GM20000 (cell line): ENCODE data around the gene BEND4.

ENCODE experiments used
- DNase-seq: peaks from one replicate; pipeline ENCODE4 v3.0.0; 2012; ENCODE audit warnings: low spot score
- CTCF ChIP-seq: IDR thresholded peaks from 2 replicates; pipeline ENCODE4 v1.5.1; 2012; ENCODE audit warnings: mild to moderate bottlenecking, control low read depth; ENCODE audit errors: extremely low read depth, missing control alignments

The BEND4 gene

GRCh38 chr4:42101446-42101975 lies 50.9 kb downstream of the BEND4 start:
- no peak for TF ChIP-seq CTCF
- DNase-seq, result no peak

- no peak for TF ChIP-seq CTCF
- no peak for DNase-seq
Measured at GRCh38 chr4:42088386-42088785, 64.1 kb downstream of the BEND4 start.

- no peak for DNase-seq
- no peak for TF ChIP-seq CTCF
Measured at GRCh38 chr4:42083816-42084215, 68.6 kb downstream of the BEND4 start.

GRCh38 chr4:42080306-42080705 lies 72.1 kb downstream of the BEND4 start:
- DNase-seq, result no peak
- TF ChIP-seq CTCF, result no peak

- peak; percentile 51 for DNase-seq
Measured at GRCh38 chr4:42078184-42078801, 74.2 kb downstream of the BEND4 start.

GRCh38 chr4:42074294-42074693 lies 78.2 kb downstream of the BEND4 start:
- DNase-seq, result no peak
- no peak for TF ChIP-seq CTCF

More at GRCh38 chr4:42078184-42078801, 74.2 kb downstream of the BEND4 start:
- TF ChIP-seq CTCF, result no peak

- no peak for TF ChIP-seq CTCF
Measured at GRCh38 chr4:42070463-42070862, 82.0 kb downstream of the BEND4 start.

More at GRCh38 chr4:42070463-42070862, 82.0 kb downstream of the BEND4 start:
- no peak for DNase-seq
